ENCODE measurements around the gene TMEM163.

TMEM163 gene

GRCh38 chr2:134446383-134447017 lies 272.3 kb downstream of the TMEM163 start:
- no peak for TF ChIP-seq CTCF (IDR thresholded peaks at IDR 0.05; ENCODE audit: control extremely low read depth, extremely low read depth, low read depth, missing control alignments)
- POLR2A ChIA-PET, result no interaction called here
- CTCF ChIA-PET, result interaction anchor here (1.2 to 7.3 kb wide), 5 partner anchors 10 to 328 kb away, joined by 4 to 59 read pairs (median 4); no protein-coding TSS in a partner anchor
- no peak for DNase-seq (ENCODE audit: extremely low spot score)

DNA sequence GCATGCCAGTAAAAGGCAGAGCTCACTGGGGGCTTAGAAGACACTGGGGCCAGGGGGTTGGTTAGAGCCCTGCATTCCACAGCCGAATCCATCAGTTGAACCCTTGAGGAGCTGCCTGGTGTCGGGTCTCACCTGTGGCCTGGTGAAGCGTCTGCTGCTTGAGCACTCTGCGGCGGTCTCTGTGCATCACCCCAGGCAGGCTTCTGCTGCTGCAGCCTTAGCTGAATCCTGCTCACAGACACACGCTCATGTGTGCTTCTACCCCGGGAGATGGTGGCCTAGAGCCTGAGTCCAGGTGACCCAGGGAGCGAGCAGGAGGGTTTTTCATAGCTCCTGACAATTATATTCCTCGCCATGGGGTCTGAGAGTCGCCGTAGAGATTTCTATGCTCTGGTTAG lies 272.8 kb downstream of the TMEM163 start:
- ChIA-PET POLR2A (no interaction called here), CTCF (interaction anchor here (0.6 to 7.3 kb wide), 3 partner anchors 9 to 328 kb away, joined by 3 to 59 read pairs (median 4); no protein-coding TSS in a partner anchor)
- no peak for TF ChIP-seq CTCF (IDR thresholded peaks at IDR 0.05; ENCODE audit: control extremely low read depth, extremely low read depth, low read depth, missing control alignments)
- no peak for DNase-seq (ENCODE audit: extremely low spot score)

DNA sequence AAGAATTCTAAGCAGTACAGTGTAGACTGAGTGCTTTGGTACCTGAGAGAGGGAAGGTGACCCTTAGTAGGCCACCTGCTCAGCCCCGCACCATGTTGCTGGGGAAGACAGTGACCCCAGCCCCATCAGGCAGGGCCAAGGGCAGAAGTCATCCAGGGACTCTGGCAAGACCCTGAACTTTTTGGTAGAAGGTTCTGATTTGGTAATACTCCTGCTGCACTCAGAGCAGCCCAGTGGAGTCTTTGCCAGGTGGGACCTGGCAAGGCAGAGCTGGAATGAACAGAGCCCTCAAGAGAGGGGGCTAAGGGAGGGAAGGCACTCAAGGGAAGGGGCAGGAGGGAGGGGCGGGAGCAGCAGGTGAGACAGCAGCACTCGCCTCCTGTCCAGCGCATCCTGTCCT lies 273.7 kb downstream of the TMEM163 start:
- CTCF ChIA-PET, result interaction anchor here (0.6 to 4.7 kb wide), 2 partner anchors 7 to 327 kb away, joined by 3 to 35 read pairs; no protein-coding TSS in a partner anchor
- DNase-seq (ENCODE audit: extremely low spot score), result no peak
- no peak for TF ChIP-seq CTCF (IDR thresholded peaks at IDR 0.05; ENCODE audit: control extremely low read depth, extremely low read depth, low read depth, missing control alignments)
- POLR2A ChIA-PET, result no interaction called here

- ChIA-PET CTCF (interaction anchor here (4.7 kb wide), 1 partner anchor 8 kb away, joined by 35 read pairs; no protein-coding TSS in a partner anchor), POLR2A (no interaction called here)
- no peak for TF ChIP-seq CTCF (IDR thresholded peaks at IDR 0.05; ENCODE audit: control extremely low read depth, extremely low read depth, low read depth, missing control alignments)
- no peak for DNase-seq (ENCODE audit: extremely low spot score)
Observed at GRCh38 chr2:134443814-134444480, 274.9 kb downstream of the TMEM163 start.

- POLR2A ChIA-PET, result interaction anchor here (0.7 kb wide), 1 partner anchor 280 kb away, joined by 3 read pairs; no protein-coding TSS in a partner anchor
- no peak for DNase-seq (ENCODE audit: extremely low spot score)
- CTCF ChIA-PET, result interaction anchor here (1.5 to 4.7 kb wide), 3 partner anchors 8 to 93 kb away, joined by 3 to 35 read pairs (median 4); no protein-coding TSS in a partner anchor
- no peak for TF ChIP-seq CTCF (IDR thresholded peaks at IDR 0.05; ENCODE audit: control extremely low read depth, extremely low read depth, low read depth, missing control alignments)
Observed at GRCh38 chr2:134441153-134441863, 277.5 kb downstream of the TMEM163 start.

GRCh38 chr2:134440336-134440909 lies 278.4 kb downstream of the TMEM163 start:
- no peak for DNase-seq (ENCODE audit: extremely low spot score)
- POLR2A ChIA-PET, result no interaction called here
- no peak for TF ChIP-seq CTCF (IDR thresholded peaks at IDR 0.05; ENCODE audit: control extremely low read depth, extremely low read depth, low read depth, missing control alignments)
- CTCF ChIA-PET, result interaction anchor here (1.5 to 4.7 kb wide), 3 partner anchors 9 to 92 kb away, joined by 3 to 35 read pairs (median 4); no protein-coding TSS in a partner anchor
